Activated naive CD4-positive, alpha-beta T cell treated with anti-CD3 and anti-CD28 coated beads, Interleukin-2, amount 50 U/mL, for 16 hours (primary cell): Measurements from ENCODE around the gene PYCR2.
"Not testable (repeated sequence)": the region's sequence is repeated elsewhere in the genome, so short reads cannot be mapped to it uniquely, and the experiment has no call there.

Experiments
- DNase-seq: peaks from one replicate; pipeline ENCODE4 v3.0.0-alpha.2; 2020

PYCR2 gene

GRCh38 chr1:225923692-225924555, at the start of gene PYCR2:
Gene PYCR2, minus strand, starts transcription at chr1:225924250. Its CDS starts 140 bp downstream, at chr1:225924110.
- DNase-seq = peak; percentile 95

GRCh38 chr1:225973158-225973557, 49.1 kb upstream of the PYCR2 start:
- DNase-seq = no peak

GRCh38 chr1:225972344-225973152, 48.5 kb upstream of the PYCR2 start:
- DNase-seq = no peak

- not testable (repeated sequence) for DNase-seq
Measured at GRCh38 chr1:225970592-225971157, 46.6 kb upstream of the PYCR2 start.

- not testable (repeated sequence) for DNase-seq
Measured at GRCh38 chr1:225969751-225970150, 45.7 kb upstream of the PYCR2 start.

- no peak for DNase-seq
Measured at GRCh38 chr1:225965231-225965630, 41.2 kb upstream of the PYCR2 start.

- no peak for DNase-seq
Measured at GRCh38 chr1:225963735-225964530, 39.9 kb upstream of the PYCR2 start.

- peak; percentile 60 for DNase-seq
Measured at GRCh38 chr1:225962440-225962975, 38.5 kb upstream of the PYCR2 start.

- DNase-seq = no peak
Measured at GRCh38 chr1:225961659-225962439, 37.8 kb upstream of the PYCR2 start.

- no peak for DNase-seq
Measured at GRCh38 chr1:225958041-225958440, 34.0 kb upstream of the PYCR2 start.

GRCh38 chr1:225954753-225955152, 30.7 kb upstream of the PYCR2 start:
- DNase-seq = no peak

GRCh38 chr1:225953315-225953714, 29.3 kb upstream of the PYCR2 start:
- no peak for DNase-seq

GRCh38 chr1:225950905-225951497, 27.0 kb upstream of the PYCR2 start:
- no peak for DNase-seq

GRCh38 chr1:225949041-225949440, 25.0 kb upstream of the PYCR2 start:
- no peak for DNase-seq

GRCh38 chr1:225946803-225947202, 22.8 kb upstream of the PYCR2 start:
- DNase-seq = no peak

- DNase-seq = no peak
Measured at GRCh38 chr1:225946082-225946620, 22.1 kb upstream of the PYCR2 start.

GRCh38 chr1:225945564-225945963, 21.5 kb upstream of the PYCR2 start:
- DNase-seq = no peak

GRCh38 chr1:225944951-225945350, 20.9 kb upstream of the PYCR2 start:
- DNase-seq = no peak

GRCh38 chr1:225944387-225944786, 20.3 kb upstream of the PYCR2 start:
- DNase-seq = no peak

GRCh38 chr1:225943582-225943981, 19.5 kb upstream of the PYCR2 start:
- DNase-seq = no peak

- no peak for DNase-seq
Measured at GRCh38 chr1:225942574-225942973, 18.5 kb upstream of the PYCR2 start.
